Measurements from ENCODE around the gene CCDC177. TPM values are rescaled to one million over a fixed set of nuclear protein-coding genes. Genes with fewer than 3 reads are reported as not detected.

Gene CCDC177
- polyA plus RNA-seq, 1 donor from 2014 or later = 3.2 TPM

- Histone ChIP-seq H2AFZ (ENCODE audit: low read depth, low read length) (no peak overlapping the region), H3K79me2 (replicated peaks; ENCODE audit: insufficient read depth, low read length) (peaks cover 52% of the 10 kb centered on the region), H3K4me3 (ENCODE audit: low read length) (no peak overlapping the region)
These were observed 46.3 kb upstream of the CCDC177 start for GRCh38 chr14:69620981-69621380.

DNA sequence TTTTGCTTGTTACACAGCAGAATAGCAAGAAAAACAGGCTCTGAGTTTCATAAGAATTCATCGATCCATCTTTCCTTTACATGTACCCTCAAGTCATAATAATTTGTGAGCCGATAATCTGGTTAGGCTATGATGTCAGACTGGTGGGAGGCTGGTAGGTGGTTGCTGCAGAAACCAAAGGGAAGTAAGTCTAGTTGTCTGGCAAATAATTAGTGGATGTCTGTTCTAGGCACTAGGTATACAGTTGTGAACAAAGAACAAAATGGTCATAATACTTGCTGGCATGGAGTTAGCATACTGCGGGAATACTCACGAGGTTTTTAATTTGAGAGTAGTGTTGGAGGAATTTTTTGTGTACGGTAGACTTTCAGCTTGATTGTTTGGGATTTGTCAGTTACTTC is 45.5 kb upstream of the CCDC177 start:
- Histone ChIP-seq H3K27ac (ENCODE audit: low read length) (no peak overlapping the region), H3K36me3 (ENCODE audit: insufficient read depth, low read length) (no peaks in the 10 kb centered on the region), H3K4me3 (ENCODE audit: low read length) (no peak overlapping the region), H3K4me2 (ENCODE audit: low read length) (no peak overlapping the region), H4K20me1 (ENCODE audit: insufficient read depth) (no peaks in the 10 kb centered on the region), H3K9me2 (ENCODE audit: insufficient read depth, low read length) (no peaks in the 10 kb centered on the region), H3K79me2 (replicated peaks; ENCODE audit: insufficient read depth, low read length) (peaks cover 57% of the 10 kb centered on the region), H3K9ac (ENCODE audit: low read length) (no peak overlapping the region), H2AFZ (ENCODE audit: low read depth, low read length) (no peak overlapping the region), H3K27me3 (ENCODE audit: insufficient read depth, low read depth, low read length) (no peaks in the 10 kb centered on the region), H3F3A (ENCODE audit: insufficient read depth, low read length, poor library complexity, severe bottlenecking) (no peaks in the 10 kb centered on the region), H3K9me3 (ENCODE audit: low read length) (no peaks in the 10 kb centered on the region)
- no peak for TF ChIP-seq RAD21 (conservative IDR thresholded peaks at IDR 0.05)
- no peak for TF ChIP-seq REST (IDR thresholded peaks at IDR 0.05; ENCODE audit: borderline replicate concordance)
- no peak for TF ChIP-seq EP300 (conservative IDR thresholded peaks at IDR 0.05; ENCODE audit: poor library complexity, severe bottlenecking)
- TF ChIP-seq SMC3 (conservative IDR thresholded peaks at IDR 0.05; ENCODE audit: poor library complexity) = no peak
- TF ChIP-seq EZH2 (IDR thresholded peaks at IDR 0.05; ENCODE audit: borderline replicate concordance, insufficient read depth, low read length, poor library complexity, severe bottlenecking) = no peak
- TF ChIP-seq TAF1 (IDR thresholded peaks at IDR 0.05; ENCODE audit: low read depth) = no peak
- TF ChIP-seq POLR2AphosphoS5 (IDR thresholded peaks at IDR 0.05) = no peak
- no peak for TF ChIP-seq MXI1 (conservative IDR thresholded peaks at IDR 0.05; ENCODE audit: poor library complexity, severe bottlenecking)

More at GRCh38 chr14:69620981-69621380, 46.3 kb upstream of the CCDC177 start:
- H3K9ac ChIP-seq (ENCODE audit: low read length) = no peak overlapping the region
- no peak for TF ChIP-seq EP300 (conservative IDR thresholded peaks at IDR 0.05; ENCODE audit: poor library complexity, severe bottlenecking)
- no peak for TF ChIP-seq MXI1 (conservative IDR thresholded peaks at IDR 0.05; ENCODE audit: poor library complexity, severe bottlenecking)
- TF ChIP-seq TAF1 (IDR thresholded peaks at IDR 0.05; ENCODE audit: low read depth) = no peak
- TF ChIP-seq REST (IDR thresholded peaks at IDR 0.05; ENCODE audit: borderline replicate concordance) = no peak
- TF ChIP-seq POLR2AphosphoS5 (IDR thresholded peaks at IDR 0.05) = no peak
- no peak for TF ChIP-seq RAD21 (conservative IDR thresholded peaks at IDR 0.05)
- TF ChIP-seq EZH2 (IDR thresholded peaks at IDR 0.05; ENCODE audit: borderline replicate concordance, insufficient read depth, low read length, poor library complexity, severe bottlenecking) = no peak
- no peak for TF ChIP-seq SMC3 (conservative IDR thresholded peaks at IDR 0.05; ENCODE audit: poor library complexity)
- H3K9me2 ChIP-seq (ENCODE audit: insufficient read depth, low read length) = no peaks in the 10 kb centered on the region
- H3K4me2 ChIP-seq (ENCODE audit: low read length) = no peak overlapping the region
- H3K27me3 ChIP-seq (ENCODE audit: insufficient read depth, low read depth, low read length) = no peaks in the 10 kb centered on the region
- H3K36me3 ChIP-seq (ENCODE audit: insufficient read depth, low read length) = no peaks in the 10 kb centered on the region
- H4K20me1 ChIP-seq (ENCODE audit: insufficient read depth) = peaks cover 4% of the 10 kb centered on the region
- no peaks in the 10 kb centered on the region for H3K9me3 ChIP-seq (ENCODE audit: low read length)
- H3F3A ChIP-seq (ENCODE audit: insufficient read depth, low read length, poor library complexity, severe bottlenecking) = no peaks in the 10 kb centered on the region
- no peak overlapping the region for H3K27ac ChIP-seq (ENCODE audit: low read length)
